Ishikawa (cell line): Measurements from ENCODE around the gene DGUOK.

ENCODE experiments used
- CEBPB ChIP-seq: IDR thresholded peaks from 2 replicates; pipeline ENCODE4 v1.6.1; 2012
- CREB1 ChIP-seq: IDR thresholded peaks from 2 replicates; pipeline ENCODE4 v1.6.1; 2012; ENCODE audit warnings: low read depth
- EGR1 ChIP-seq: IDR thresholded peaks from 2 replicates; pipeline ENCODE4 v1.6.1; 2012
- EP300 ChIP-seq: IDR thresholded peaks from 2 replicates; pipeline ENCODE4 v1.6.1; 2012; ENCODE audit warnings: borderline replicate concordance
- FOXM1 ChIP-seq: IDR thresholded peaks from 2 replicates; pipeline ENCODE4 v1.6.1; 2012; ENCODE audit warnings: low read depth, borderline replicate concordance
- NFIC ChIP-seq: IDR thresholded peaks from 2 replicates; pipeline ENCODE4 v1.6.1; 2012
- RAD21 ChIP-seq: IDR thresholded peaks from 2 replicates; pipeline ENCODE4 v1.6.1; 2012; ENCODE audit warnings: low read depth
- REST ChIP-seq: IDR thresholded peaks from 2 replicates; pipeline ENCODE4 v1.6.1; 2012; ENCODE audit warnings: low read depth, mild to moderate bottlenecking
- TAF1 ChIP-seq: IDR thresholded peaks from 2 replicates; pipeline ENCODE4 v1.6.1; 2012; ENCODE audit warnings: low read depth, mild to moderate bottlenecking
- TCF12 ChIP-seq: IDR thresholded peaks from 2 replicates; pipeline ENCODE4 v1.6.1; 2012; ENCODE audit warnings: low read depth
- TEAD4 ChIP-seq: IDR thresholded peaks from 2 replicates; pipeline ENCODE4 v1.6.1; 2012
- USF1 ChIP-seq: IDR thresholded peaks from 2 replicates; pipeline ENCODE4 v1.6.1; 2012
- YY1 ChIP-seq: IDR thresholded peaks from 2 replicates; pipeline ENCODE4 v1.6.1; 2012; ENCODE audit warnings: low read depth
- ZBTB7A ChIP-seq: IDR thresholded peaks from 2 replicates; pipeline ENCODE4 v1.6.1; 2012; ENCODE audit warnings: low read depth
- TF ChIP-seq, protein P1 (sequence below): IDR thresholded peaks from 2 replicates; pipeline ENCODE4 v1.6.1; 2012

The DGUOK gene

GRCh38 chr2:73925033-73925704 is 1.5 kb upstream of the DGUOK start:
- TF ChIP-seq USF1 = no peak
- TF ChIP-seq TAF1 = no peak
- no peak for TF ChIP-seq TCF12
- TF ChIP-seq, protein P1, sequence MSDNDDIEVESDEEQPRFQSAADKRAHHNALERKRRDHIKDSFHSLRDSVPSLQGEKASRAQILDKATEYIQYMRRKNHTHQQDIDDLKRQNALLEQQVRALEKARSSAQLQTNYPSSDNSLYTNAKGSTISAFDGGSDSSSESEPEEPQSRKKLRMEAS = no peak
- no peak for TF ChIP-seq EGR1
- no peak for TF ChIP-seq YY1
- no peak for TF ChIP-seq CEBPB
- no peak for TF ChIP-seq REST

DNA sequence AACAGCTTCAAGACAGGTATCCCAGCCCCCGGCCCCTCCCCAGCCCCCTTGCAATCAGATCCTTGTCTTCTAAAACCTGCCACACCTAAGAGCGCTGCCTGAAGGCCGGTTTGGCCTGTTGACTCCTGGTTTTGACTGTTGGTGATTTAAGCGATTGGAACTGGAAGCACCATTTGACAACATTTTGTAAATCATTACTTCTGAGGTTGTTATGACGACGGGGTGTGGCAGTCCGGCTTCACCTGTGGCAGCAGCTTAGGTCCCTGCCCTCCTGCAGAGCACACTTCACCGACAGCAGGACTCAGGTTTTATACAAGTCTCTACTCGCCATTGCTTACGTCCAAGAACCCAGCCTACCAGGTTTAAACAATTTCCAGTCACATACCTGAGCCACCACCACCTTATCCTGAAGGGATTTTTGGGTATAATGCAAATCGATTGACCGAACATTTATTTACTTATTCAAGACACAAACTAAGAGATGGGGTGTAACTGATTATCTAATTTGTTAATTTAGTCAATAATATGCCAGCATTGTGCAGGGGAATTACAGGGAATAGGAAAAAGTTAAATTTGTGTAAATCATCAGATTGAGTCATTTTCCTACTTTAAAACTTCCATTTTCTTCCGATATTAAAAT is 707 bp upstream of the DGUOK start:
- no peak for TF ChIP-seq FOXM1
- TF ChIP-seq TEAD4 = no peak
- TF ChIP-seq, protein P1 = no peak
- no peak for TF ChIP-seq YY1
- TF ChIP-seq RAD21 = no peak
- no peak for TF ChIP-seq REST
- TF ChIP-seq NFIC = no peak
- TF ChIP-seq CREB1 = no peak
- TF ChIP-seq EGR1 = no peak
- TF ChIP-seq CEBPB = no peak
- no peak for TF ChIP-seq EP300
- no peak for TF ChIP-seq ZBTB7A
- no peak for TF ChIP-seq TCF12
- TF ChIP-seq TAF1 = no peak
- no peak for TF ChIP-seq USF1

GRCh38 chr2:73927344-73927743 is 664 bp downstream of the DGUOK start:
- TF ChIP-seq EP300 (no peak), ZBTB7A (no peak), FOXM1 (no peak), CEBPB (no peak), TEAD4 (no peak), REST (no peak), TAF1 (no peak)
- TF ChIP-seq, protein P1 = no peak

- TF ChIP-seq REST = no peak
- TF ChIP-seq YY1 = no peak
- TF ChIP-seq NFIC = no peak
Measured at GRCh38 chr2:73928963-73929347, 2.3 kb downstream of the DGUOK start.
